Nephron progenitor cell (in vitro differentiated cells): Measurements from ENCODE around the gene POLR3C.
A peak's percentile ranks its signal among the peaks of the same experiment; 100 is the strongest.

Experiments
- DNase-seq: peaks from one replicate; pipeline ENCODE4 v3.0.0; 2021
- H3K27ac Mint-ChIP-seq: 2 replicates; pipeline ENCODE4 v1.8.0; 2021; ENCODE audit warnings: mild to moderate bottlenecking, moderate library complexity, mixed read lengths
- H3K27me3 Mint-ChIP-seq: 2 replicates; pipeline ENCODE4 v1.8.0; 2021; ENCODE audit warnings: mild to moderate bottlenecking, low read depth, mixed read lengths; ENCODE audit not compliant: poor library complexity
- H3K36me3 Mint-ChIP-seq: 2 replicates; pipeline ENCODE4 v1.8.0; 2021; ENCODE audit warnings: low read depth, mixed read lengths
- H3K4me1 Mint-ChIP-seq: 2 replicates; pipeline ENCODE4 v1.8.0; 2021; ENCODE audit warnings: mixed read lengths
- H3K4me3 Mint-ChIP-seq: 2 replicates; pipeline ENCODE4 v1.8.0; 2021; ENCODE audit warnings: mild to moderate bottlenecking, moderate library complexity, mixed read lengths
- H3K9me3 Mint-ChIP-seq: 2 replicates; pipeline ENCODE4 v1.8.0; 2021; ENCODE audit warnings: mild to moderate bottlenecking, moderate library complexity, mixed read lengths
- CTCF ChIP-seq: fragments of 200-600 bp; sonication (generic); IDR thresholded peaks from 2 replicates; pipeline ENCODE4 v1.5.0; 2021; ENCODE audit warnings: antibody characterized with exemption

POLR3C gene

GRCh38 chr1:145843031-145843430 lies 19.0 kb downstream of the POLR3C start:
- H3K27ac Mint-ChIP-seq, result no peak overlapping the region
- H3K36me3 Mint-ChIP-seq, result peaks cover 29% of the 10 kb centered on the region
- H3K27me3 Mint-ChIP-seq, result no peaks in the 10 kb centered on the region
- H3K4me3 Mint-ChIP-seq, result no peak overlapping the region
- no peak for TF ChIP-seq CTCF
- H3K9me3 Mint-ChIP-seq, result no peaks in the 10 kb centered on the region
- H3K4me1 Mint-ChIP-seq, result peaks cover 7% of the 10 kb centered on the region
- no peak for DNase-seq

GRCh38 chr1:145845144-145845513 lies 21.1 kb downstream of the POLR3C start:
- Mint-ChIP-seq H3K27me3 (no peaks in the 10 kb centered on the region), H3K4me3 (no peak overlapping the region), H3K4me1 (peaks cover 7% of the 10 kb centered on the region), H3K36me3 (peaks cover 24% of the 10 kb centered on the region), H3K27ac (no peak overlapping the region), H3K9me3 (no peaks in the 10 kb centered on the region)
- DNase-seq, result no peak
- no peak for TF ChIP-seq CTCF

- Mint-ChIP-seq H3K4me3 (no peak within 1 kb of the TSS), H3K36me3 (peaks cover 30% of the 10 kb centered on the region), H3K9me3 (no peaks in the 10 kb centered on the region), H3K27me3 (no peaks in the 10 kb centered on the region), H3K4me1 (peaks cover 7% of the 10 kb centered on the region), H3K27ac (no peak within 1 kb of the TSS)
- peak; percentile 87 for DNase-seq
- TF ChIP-seq CTCF, result peak; percentile 94
Measured at GRCh38 chr1:145845514-145846161, 21.6 kb downstream of the POLR3C start, which contains the start of gene NUDT17. Gene NUDT17 (plus strand): TSS chr1:145845630. CDS start chr1:145845641, 11 bp downstream.

- H3K27ac Mint-ChIP-seq, result no peak overlapping the region
- peaks cover 7% of the 10 kb centered on the region for H3K4me1 Mint-ChIP-seq
- TF ChIP-seq CTCF, result peak; percentile 62
- peak; percentile 43 for DNase-seq
- H3K4me3 Mint-ChIP-seq, result no peak overlapping the region
- H3K27me3 Mint-ChIP-seq, result no peaks in the 10 kb centered on the region
- no peaks in the 10 kb centered on the region for H3K9me3 Mint-ChIP-seq
- H3K36me3 Mint-ChIP-seq, result peaks cover 34% of the 10 kb centered on the region
Measured at GRCh38 chr1:145846201-145846612, 22.2 kb downstream of the POLR3C start.

GRCh38 chr1:145847827-145848226 lies 23.8 kb downstream of the POLR3C start:
- no peak for DNase-seq
- peaks cover 7% of the 10 kb centered on the region for H3K4me1 Mint-ChIP-seq
- H3K27me3 Mint-ChIP-seq, result peaks cover 3% of the 10 kb centered on the region
- TF ChIP-seq CTCF, result no peak
- H3K27ac Mint-ChIP-seq, result no peak overlapping the region
- peaks cover 32% of the 10 kb centered on the region for H3K36me3 Mint-ChIP-seq
- H3K4me3 Mint-ChIP-seq, result no peak overlapping the region
- H3K9me3 Mint-ChIP-seq, result no peaks in the 10 kb centered on the region
